GM12874 (cell line): ENCODE data around the gene BAG3.

Source experiments
- CTCF ChIP-seq: IDR thresholded peaks from 2 replicates; pipeline ENCODE4 v1.5.1; 2011; ENCODE audit warnings: low read depth, mild to moderate bottlenecking, control low read depth, low read length, moderate library complexity; ENCODE audit not compliant: insufficient read depth

The BAG3 gene

GRCh38 chr10:119653209-119653608 is 2.0 kb downstream of the BAG3 start:
- no peak for TF ChIP-seq CTCF

GRCh38 chr10:119653916-119654315 is 2.7 kb downstream of the BAG3 start:
- TF ChIP-seq CTCF = no peak

DNA sequence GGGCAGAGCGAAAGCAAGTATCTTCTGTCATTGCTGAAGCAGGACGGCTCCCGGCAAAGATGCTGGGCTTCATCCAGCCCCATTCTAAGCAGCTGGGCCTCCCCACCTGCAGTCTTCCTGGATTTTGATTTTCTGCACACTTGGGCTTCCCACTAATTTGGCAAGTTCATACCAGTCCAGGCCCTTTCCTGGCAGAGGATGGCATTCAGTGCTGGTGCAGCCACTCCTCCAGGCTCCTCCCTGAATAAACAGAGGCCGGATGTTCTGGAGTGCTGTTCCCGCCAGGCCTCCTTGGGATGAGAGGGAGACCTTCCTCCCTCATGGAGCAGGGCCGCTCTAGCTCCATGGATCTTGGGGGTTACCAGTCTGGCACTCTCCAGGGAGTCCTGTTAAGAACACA is 3.4 kb downstream of the BAG3 start:
- no peak for TF ChIP-seq CTCF

DNA sequence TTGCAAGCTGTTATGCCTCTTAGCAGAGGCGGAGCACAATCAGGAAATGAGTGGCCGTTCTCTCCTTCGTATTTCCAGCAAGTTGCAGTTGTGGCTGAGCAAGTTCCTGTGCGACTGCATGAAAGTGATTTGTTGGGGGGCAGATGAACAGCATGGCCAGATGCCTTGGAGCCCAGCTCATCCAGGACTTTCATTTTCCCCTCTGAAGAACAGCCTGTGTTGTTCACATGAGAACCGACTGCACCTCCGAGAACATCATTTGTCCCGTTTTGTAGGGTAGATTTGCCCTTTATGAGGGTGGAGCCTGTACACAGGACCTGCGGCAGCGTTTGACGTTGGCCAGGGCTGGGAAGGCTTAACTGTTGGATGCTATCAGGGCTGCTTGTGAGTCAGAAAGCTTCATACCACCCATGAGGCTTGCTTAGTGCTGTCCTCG is 4.4 kb downstream of the BAG3 start:
- no peak for TF ChIP-seq CTCF

DNA sequence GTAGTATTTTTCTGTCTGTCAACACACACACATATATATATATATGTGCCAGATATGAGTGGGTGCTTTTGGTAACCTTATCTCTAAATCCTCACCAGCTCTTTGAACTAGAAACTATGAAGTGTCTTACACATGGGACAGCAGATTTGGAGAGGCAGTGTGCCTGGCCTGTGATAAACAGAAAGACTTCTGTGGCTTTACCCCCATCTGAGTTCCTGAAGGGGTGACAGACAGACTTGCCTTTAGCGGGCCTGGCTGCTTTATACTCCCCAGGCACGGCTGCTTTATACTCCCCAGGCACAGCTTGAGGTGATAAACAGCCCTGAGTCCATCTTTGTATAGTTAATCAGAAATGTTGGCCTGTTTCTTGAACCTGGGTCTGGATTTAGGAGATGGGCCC is 5.6 kb downstream of the BAG3 start:
- TF ChIP-seq CTCF = no peak

GRCh38 chr10:119657725-119658124 is 6.5 kb downstream of the BAG3 start:
- no peak for TF ChIP-seq CTCF

DNA sequence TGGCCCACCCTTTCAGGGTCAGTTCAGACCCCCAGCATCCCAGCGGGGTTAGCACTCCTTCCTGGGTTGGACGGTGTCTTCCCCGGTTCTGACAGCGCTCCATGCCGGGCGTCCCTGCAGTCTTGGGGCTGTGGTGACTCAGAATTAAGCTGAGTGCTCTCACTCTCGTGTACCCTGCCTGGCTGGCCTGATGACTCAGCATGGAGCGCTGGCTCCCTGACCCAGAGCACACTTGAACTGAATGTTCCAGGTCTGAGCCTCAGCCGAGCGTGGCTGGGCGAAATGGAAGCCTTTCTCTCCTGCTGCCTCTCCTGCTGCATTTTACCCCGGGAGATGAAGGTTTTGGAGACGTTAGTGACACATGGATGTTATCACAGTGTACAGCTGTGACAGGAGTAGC is 7.1 kb downstream of the BAG3 start:
- TF ChIP-seq CTCF = no peak

- TF ChIP-seq CTCF = no peak
Observed at GRCh38 chr10:119659951-119660350, 8.8 kb downstream of the BAG3 start.
